Measurements from ENCODE around the gene OR10R2.

DNA sequence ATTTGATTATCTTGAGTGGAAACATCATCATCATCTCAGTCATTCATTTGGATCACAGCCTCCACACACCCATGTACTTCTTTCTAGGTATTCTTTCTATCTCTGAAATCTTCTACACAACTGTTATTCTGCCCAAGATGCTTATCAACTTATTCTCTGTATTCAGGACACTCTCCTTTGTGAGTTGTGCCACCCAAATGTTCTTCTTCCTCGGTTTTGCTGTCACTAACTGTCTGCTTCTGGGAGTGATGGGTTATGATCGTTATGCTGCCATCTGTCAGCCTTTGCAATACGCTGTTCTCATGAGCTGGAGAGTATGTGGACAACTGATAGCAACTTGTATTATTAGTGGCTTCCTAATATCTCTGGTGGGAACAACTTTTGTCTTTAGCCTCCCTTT lies 19.3 kb downstream of the OR10R2 start:
- TF ChIP-seq REST (IDR thresholded peaks at IDR 0.05; ENCODE audit: borderline replicate concordance): no peak
- no peak for TF ChIP-seq TAF1 (IDR thresholded peaks at IDR 0.05; ENCODE audit: low read depth)
- no peak for TF ChIP-seq CTCF (IDR thresholded peaks at IDR 0.05; ENCODE audit: poor library complexity, severe bottlenecking)
- no peak for TF ChIP-seq POLR2AphosphoS5 (IDR thresholded peaks at IDR 0.05)
- no peak for TF ChIP-seq EP300 (conservative IDR thresholded peaks at IDR 0.05; ENCODE audit: poor library complexity, severe bottlenecking)
- TF ChIP-seq EZH2 (IDR thresholded peaks at IDR 0.05; ENCODE audit: borderline replicate concordance, insufficient read depth, low read length, poor library complexity, severe bottlenecking): no peak
- no peak for TF ChIP-seq SMC3 (conservative IDR thresholded peaks at IDR 0.05; ENCODE audit: poor library complexity)
- TF ChIP-seq MXI1 (conservative IDR thresholded peaks at IDR 0.05; ENCODE audit: poor library complexity, severe bottlenecking): no peak
- no peak for TF ChIP-seq RAD21 (conservative IDR thresholded peaks at IDR 0.05)

All from neural cell (in vitro differentiated cells).